Activated T-helper 1 cell treated with Interleukin-2 at 50 U/mL for 16 hours (primary cell): ENCODE data around the gene CTNNA3.

Experiments
- DNase-seq: peaks from one replicate; pipeline ENCODE4 v3.0.0-alpha.2; 2020; ENCODE audit warnings: low read depth

Gene CTNNA3

GRCh38 chr10:66291133-66291532, 1404.9 kb downstream of the CTNNA3 start:
- no peak for DNase-seq

- DNase-seq, result no peak
Observed at GRCh38 chr10:66284621-66285020, 1411.4 kb downstream of the CTNNA3 start.

GRCh38 chr10:66283874-66284464, 1412.0 kb downstream of the CTNNA3 start:
- no peak for DNase-seq

GRCh38 chr10:66283064-66283463, 1412.9 kb downstream of the CTNNA3 start:
- no peak for DNase-seq

- DNase-seq, result no peak
Observed at GRCh38 chr10:66281327-66281726, 1414.7 kb downstream of the CTNNA3 start.

GRCh38 chr10:66277481-66277880, 1418.5 kb downstream of the CTNNA3 start:
- DNase-seq, result no peak

GRCh38 chr10:66273966-66274519, 1422.0 kb downstream of the CTNNA3 start:
- DNase-seq, result no peak

- DNase-seq, result no peak
Observed at GRCh38 chr10:66265398-66265797, 1430.6 kb downstream of the CTNNA3 start.

GRCh38 chr10:66259836-66260235, 1436.2 kb downstream of the CTNNA3 start:
- no peak for DNase-seq

- no peak for DNase-seq
Observed at GRCh38 chr10:66258693-66259092, 1437.3 kb downstream of the CTNNA3 start.

- DNase-seq, result no peak
Observed at GRCh38 chr10:66257801-66258200, 1438.2 kb downstream of the CTNNA3 start.

- DNase-seq, result no peak
Observed at GRCh38 chr10:66252986-66253385, 1443.0 kb downstream of the CTNNA3 start.

GRCh38 chr10:66246177-66246576, 1449.8 kb downstream of the CTNNA3 start:
- no peak for DNase-seq

GRCh38 chr10:66244953-66245352, 1451.0 kb downstream of the CTNNA3 start:
- DNase-seq, result no peak

- no peak for DNase-seq
Observed at GRCh38 chr10:66242885-66243284, 1453.1 kb downstream of the CTNNA3 start.

GRCh38 chr10:66239062-66239461, 1456.9 kb downstream of the CTNNA3 start:
- no peak for DNase-seq

GRCh38 chr10:66238343-66238742, 1457.7 kb downstream of the CTNNA3 start:
- DNase-seq, result no peak

GRCh38 chr10:66234872-66235271, 1461.1 kb downstream of the CTNNA3 start:
- no peak for DNase-seq

- DNase-seq, result no peak
Observed at GRCh38 chr10:66228887-66229286, 1467.1 kb downstream of the CTNNA3 start.

GRCh38 chr10:66223656-66224055, 1472.3 kb downstream of the CTNNA3 start:
- no peak for DNase-seq

- no peak for DNase-seq
Observed at GRCh38 chr10:66222462-66223046, 1473.4 kb downstream of the CTNNA3 start.

- no peak for DNase-seq
Observed at GRCh38 chr10:66218981-66219587, 1476.9 kb downstream of the CTNNA3 start.

GRCh38 chr10:66218289-66218688, 1477.7 kb downstream of the CTNNA3 start:
- no peak for DNase-seq
